Caco-2 (cell line): ENCODE measurements around the gene UPF2. TPM values are rescaled to one million over a fixed set of nuclear protein-coding genes. Genes with fewer than 3 reads are reported as not detected.

Experiments
- BruUV-seq: library from RNA; stranded (reverse); fragments of 400-500 nt; replicated peaks from 2 replicates; lab custom pipeline; 2021; lab: Mats Ljungman, UMichigan
- CTCF ChIA-PET: fragments of 300-600 bp; sonication (Branson Sonifier 250); formaldehyde crosslinking; loops from one replicate; lab custom pipeline; 2022; ENCODE audit warnings: antibody characterized with exemption; lab: Charles Lee
- POLR2A ChIA-PET: fragments of 300-600 bp; sonication (Branson Sonifier 250); formaldehyde crosslinking; loops from one replicate; lab custom pipeline; 2022; ENCODE audit warnings: antibody characterized with exemption; lab: Charles Lee
- DNase-seq, 2 experiments: peaks; one replicate each; pipeline versions ENCODE4 v3.0.0 to v3.0.0-alpha.2; 2020 to 2022
- H3K27me3 ChIP-seq: replicated peaks from 2 replicates; pipeline ENCODE4 v1.6.0; 2011; ENCODE audit warnings: low read length; ENCODE audit not compliant: control insufficient read depth, insufficient read depth
- H3K36me3 ChIP-seq: 2 replicates; pipeline ENCODE4 v1.5.1; 2011; ENCODE audit warnings: low read length; ENCODE audit not compliant: control insufficient read depth, insufficient read depth
- H3K4me1 ChIP-seq: fragments of 250-450 bp; sonication (Bioruptor Pico); 2 replicates; pipeline ENCODE4 v1.5.1; 2020; ENCODE audit warnings: mild to moderate bottlenecking
- H3K4me3 ChIP-seq: 2 replicates; pipeline ENCODE4 v1.5.1; 2011; ENCODE audit warnings: low read depth, mild to moderate bottlenecking, control low read depth, low read length
- H3K9me3 ChIP-seq: fragments of 250-450 bp; sonication (Bioruptor Pico); 2 replicates; pipeline ENCODE4 v1.5.1; 2020; ENCODE audit warnings: mild to moderate bottlenecking, moderate library complexity
- H3K27ac Mint-ChIP-seq: one replicate; pipeline ENCODE4 v1.8.0; 2022; ENCODE audit warnings: mixed read lengths; ENCODE audit not compliant: unreplicated experiment
- H3K27me3 Mint-ChIP-seq: one replicate; pipeline ENCODE4 v1.8.0; 2022; ENCODE audit warnings: mixed read lengths; ENCODE audit not compliant: insufficient read depth, unreplicated experiment
- H3K36me3 Mint-ChIP-seq: one replicate; pipeline ENCODE4 v1.8.0; 2022; ENCODE audit warnings: mild to moderate bottlenecking, mixed read lengths; ENCODE audit not compliant: insufficient read depth, unreplicated experiment
- H3K4me1 Mint-ChIP-seq: one replicate; pipeline ENCODE4 v1.8.0; 2022; ENCODE audit warnings: low read depth, mixed read lengths; ENCODE audit not compliant: unreplicated experiment
- H3K4me3 Mint-ChIP-seq: one replicate; pipeline ENCODE4 v1.8.0; 2022; ENCODE audit warnings: mild to moderate bottlenecking, moderate library complexity, mixed read lengths; ENCODE audit not compliant: unreplicated experiment
- H3K9me3 Mint-ChIP-seq: one replicate; pipeline ENCODE4 v1.8.0; 2022; ENCODE audit warnings: mixed read lengths; ENCODE audit not compliant: unreplicated experiment
- CTCF ChIP-seq, 2 experiments: fragments of 200-600 bp in 1 of 2; IDR thresholded peaks; 1 replicate in 1 of 2; 2 replicates in 1 of 2; pipeline versions ENCODE4 v1.5.1 to v1.8.0; 2011 to 2022; ENCODE audit warnings: antibody characterized with exemption in 1 of 2, control low read depth in 1 of 2, inconsistent platforms in 1 of 2, low read depth in 1 of 2, low read length in 1 of 2, mild to moderate bottlenecking in 1 of 2, moderate library complexity in 1 of 2; ENCODE audit not compliant: insufficient read depth in 1 of 2, severe bottlenecking in 1 of 2, unreplicated experiment in 1 of 2
- intact Hi-C: fragments of 100-400 bp; cut with micrococcal nuclease; formaldehyde crosslinking; loops from one replicate; pipeline ENCODE4 v1.10.0; 2022; ENCODE audit not compliant: unreplicated experiment
- total RNA-seq: library from RNA; stranded (reverse); gene quantifications from 2 replicates; pipeline ENCODE4 v1.2.3, GENCODE V29; 2022

UPF2 gene
- total RNA-seq, 1 experiment from 2014 or later: 40.6 TPM

GRCh38 chr10:12055732-12056131, 13.1 kb upstream of the UPF2 start:
- intact Hi-C loops: no loop called here
- H3K4me1 Mint-ChIP-seq: no peaks in the 10 kb centered on the region
- Histone ChIP-seq H3K36me3 (no peaks in the 10 kb centered on the region), H3K9me3 (no peaks in the 10 kb centered on the region; the same call in 1 of the 2 replicates), H3K4me1 (peaks cover 10% of the 10 kb centered on the region), H3K4me3 (no peak overlapping the region), H3K27me3 (no peaks in the 10 kb centered on the region)
- ChIA-PET CTCF (interaction anchor here (1.0 kb wide), 1 partner anchor 13 kb away, joined by 3 read pairs; no protein-coding TSS in a partner anchor), POLR2A (interaction anchor here (0.9 kb wide), 1 partner anchor 13 kb away, joined by 6 read pairs; the partner anchor contains the start of gene UPF2)
- H3K9me3 Mint-ChIP-seq: no peaks in the 10 kb centered on the region
- no TSS peak for BruUV-seq
- no peak overlapping the region for H3K4me3 Mint-ChIP-seq
- DNase-seq: no peak
- H3K27ac Mint-ChIP-seq: no peak overlapping the region
- H3K36me3 Mint-ChIP-seq: no peaks in the 10 kb centered on the region
- no peak for TF ChIP-seq CTCF (IDR thresholded peaks at IDR 0.05; ENCODE audit: insufficient read depth in 1 of 2, low read depth in 1 of 2, low read length in 1 of 2, severe bottlenecking in 1 of 2, unreplicated experiment in 1 of 2)
- H3K27me3 Mint-ChIP-seq: no peaks in the 10 kb centered on the region

GRCh38 chr10:12051241-12051640, 8.6 kb upstream of the UPF2 start:
- no peak overlapping the region for H3K4me3 ChIP-seq
- ChIA-PET CTCF (no interaction called here), POLR2A (interaction anchor here (0.6 kb wide), 1 partner anchor 9 kb away, joined by 4 read pairs; the partner anchor contains the start of gene UPF2)
- H3K36me3 ChIP-seq: no peaks in the 10 kb centered on the region
- TF ChIP-seq CTCF (IDR thresholded peaks at IDR 0.05; ENCODE audit: insufficient read depth in 1 of 2, low read depth in 1 of 2, low read length in 1 of 2, severe bottlenecking in 1 of 2, unreplicated experiment in 1 of 2): no peak
- no peaks in the 10 kb centered on the region for H3K9me3 Mint-ChIP-seq
- H3K27me3 Mint-ChIP-seq: peaks cover 3% of the 10 kb centered on the region
- no peaks in the 10 kb centered on the region for H3K36me3 Mint-ChIP-seq
- no peaks in the 10 kb centered on the region for H3K9me3 ChIP-seq
- H3K4me1 Mint-ChIP-seq: no peaks in the 10 kb centered on the region
- H3K27me3 ChIP-seq: no peaks in the 10 kb centered on the region
- intact Hi-C loops: no loop called here
- H3K4me3 Mint-ChIP-seq: no peak overlapping the region
- peaks cover 10% of the 10 kb centered on the region for H3K4me1 ChIP-seq
- BruUV-seq: no TSS peak
- no peak overlapping the region for H3K27ac Mint-ChIP-seq
- DNase-seq: no peak

GRCh38 chr10:12050528-12050927, 7.9 kb upstream of the UPF2 start:
- H3K4me1 Mint-ChIP-seq: no peaks in the 10 kb centered on the region

More at GRCh38 chr10:12050528-12050927, 7.9 kb upstream of the UPF2 start:
- Histone ChIP-seq H3K4me3 (no peak overlapping the region), H3K9me3 (no peaks in the 10 kb centered on the region), H3K4me1 (peaks cover 4% of the 10 kb centered on the region; the same call in 1 of the 2 replicates), H3K36me3 (no peaks in the 10 kb centered on the region), H3K27me3 (no peaks in the 10 kb centered on the region)
- Mint-ChIP-seq H3K27me3 (peaks cover 3% of the 10 kb centered on the region), H3K9me3 (no peaks in the 10 kb centered on the region), H3K27ac (no peak overlapping the region), H3K4me3 (no peak overlapping the region), H3K36me3 (no peaks in the 10 kb centered on the region)
- BruUV-seq: no TSS peak
- no peak for TF ChIP-seq CTCF (IDR thresholded peaks at IDR 0.05; ENCODE audit: insufficient read depth in 1 of 2, low read depth in 1 of 2, low read length in 1 of 2, severe bottlenecking in 1 of 2, unreplicated experiment in 1 of 2)
- DNase-seq: no peak
- POLR2A ChIA-PET: interaction anchor here (0.6 kb wide), 1 partner anchor 8 kb away, joined by 4 read pairs; the partner anchor contains the start of gene UPF2
- intact Hi-C loops: no loop called here
- CTCF ChIA-PET: no interaction called here
